WTC11 (cell line): ENCODE data around the gene LAMA1. TPM values are rescaled to one million over a fixed set of nuclear protein-coding genes. Genes with fewer than 3 reads are reported as not detected.

Source experiments
- ATAC-seq: fragments of 200-7000 bp; cut with Tn5 transposase; 2 replicates; pipeline ENCODE4 v1.10.0; 2021; ENCODE audit warnings: mild to moderate bottlenecking, moderate library complexity
- CTCF ChIA-PET: fragments of 300-600 bp; sonication (Branson Sonifier 250); formaldehyde crosslinking; loops from one replicate; lab custom pipeline; 2021; ENCODE audit warnings: antibody characterized with exemption; lab: Charles Lee
- POLR2A ChIA-PET: fragments of 350-600 bp; sonication (Branson Sonifier 250); formaldehyde crosslinking; loops from one replicate; lab custom pipeline; 2021; ENCODE audit warnings: antibody characterized with exemption; lab: Charles Lee
- DNase-seq: peaks from one replicate; pipeline ENCODE4 v3.0.0; 2021; ENCODE audit warnings: low spot score
- H3K27ac Mint-ChIP-seq: 2 replicates; pipeline ENCODE4 v1.8.0; 2021; ENCODE audit warnings: mixed read lengths
- H3K27me3 Mint-ChIP-seq: 2 replicates; pipeline ENCODE4 v1.8.0; 2021; ENCODE audit warnings: low read depth, mild to moderate bottlenecking, moderate library complexity, mixed read lengths
- H3K36me3 Mint-ChIP-seq: 2 replicates; pipeline ENCODE4 v1.8.0; 2021; ENCODE audit warnings: mixed read lengths
- H3K4me1 Mint-ChIP-seq: 2 replicates; pipeline ENCODE4 v1.8.0; 2022; ENCODE audit warnings: mixed read lengths
- H3K4me3 Mint-ChIP-seq: 2 replicates; pipeline ENCODE4 v1.8.0; 2021; ENCODE audit warnings: mild to moderate bottlenecking, moderate library complexity, mixed read lengths
- H3K9me3 Mint-ChIP-seq: 2 replicates; pipeline ENCODE4 v1.8.0; 2021; ENCODE audit warnings: mixed read lengths
- CBFB ChIP-seq: sonication (generic); formaldehyde crosslinking; IDR thresholded peaks from 2 replicates; pipeline ENCODE4 v1.8.1; 2022; ENCODE audit warnings: mild to moderate bottlenecking, low read depth, missing genetic modification reagents
- ELF4 ChIP-seq: sonication (generic); formaldehyde crosslinking; IDR thresholded peaks from 2 replicates; pipeline ENCODE4 v1.8.1; 2022; ENCODE audit warnings: low read depth, mild to moderate bottlenecking, moderate library complexity, missing genetic modification reagents
- FOXK1 ChIP-seq: sonication (generic); formaldehyde crosslinking; IDR thresholded peaks from 2 replicates; pipeline ENCODE4 v1.8.0; 2022; ENCODE audit warnings: mild to moderate bottlenecking, moderate library complexity, missing genetic modification reagents
- FOXP1 ChIP-seq: sonication (generic); formaldehyde crosslinking; IDR thresholded peaks from 2 replicates; pipeline ENCODE4 v1.8.0; 2022; ENCODE audit warnings: missing genetic modification reagents, mild to moderate bottlenecking, moderate library complexity, borderline replicate concordance
- HMGA2 ChIP-seq: fragments of 250-450 bp; sonication (Bioruptor Pico); IDR thresholded peaks from 2 replicates; pipeline ENCODE4 v1.4.0; 2021; ENCODE audit warnings: mild to moderate bottlenecking, moderate library complexity
- JAZF1 ChIP-seq: fragments of 250-450 bp; sonication (Bioruptor Pico); IDR thresholded peaks from 2 replicates; pipeline ENCODE4 v1.9.0; 2021; ENCODE audit warnings: moderate library complexity, mild to moderate bottlenecking, inconsistent platforms
- JUN ChIP-seq: sonication (generic); formaldehyde crosslinking; IDR thresholded peaks from 2 replicates; pipeline ENCODE4 v1.8.0; 2023; ENCODE audit warnings: mild to moderate bottlenecking, missing genetic modification reagents
- KAT7 ChIP-seq: sonication (generic); formaldehyde crosslinking; IDR thresholded peaks from 2 replicates; pipeline ENCODE4 v1.8.1; 2023; ENCODE audit warnings: missing genetic modification reagents, mild to moderate bottlenecking, borderline replicate concordance
- NR3C1 ChIP-seq: sonication (generic); formaldehyde crosslinking; conservative IDR thresholded peaks from 2 replicates; pipeline ENCODE4 v1.8.1; 2023; ENCODE audit warnings: low read depth, mild to moderate bottlenecking, missing genetic modification reagents
- OVOL2 ChIP-seq: fragments of 250-450 bp; sonication (Bioruptor Pico); IDR thresholded peaks from 2 replicates; pipeline ENCODE4 v1.9.0; 2021; ENCODE audit warnings: mild to moderate bottlenecking, borderline replicate concordance
- RORB ChIP-seq: fragments of 250-450 bp; sonication (Bioruptor Pico); IDR thresholded peaks from 2 replicates; pipeline ENCODE4 v1.9.0; 2021; ENCODE audit warnings: mild to moderate bottlenecking
- TEAD1 ChIP-seq: sonication (generic); formaldehyde crosslinking; IDR thresholded peaks from 2 replicates; pipeline ENCODE4 v1.8.0; 2022; ENCODE audit warnings: mild to moderate bottlenecking, missing genetic modification reagents
- total RNA-seq: library from RNA; stranded (reverse); gene quantifications from 3 replicates; pipeline ENCODE4 v1.2.3, GENCODE V29; 2021
- TF ChIP-seq, protein P1 (sequence below): fragments of 250-450 bp; sonication (Bioruptor Pico); IDR thresholded peaks from 2 replicates; pipeline ENCODE4 v1.9.0; 2021; ENCODE audit warnings: mild to moderate bottlenecking, borderline replicate concordance
- TF ChIP-seq, protein P2 (sequence below): fragments of 250-450 bp; sonication (Bioruptor Pico); conservative IDR thresholded peaks from 2 replicates; pipeline ENCODE4 v1.9.0; 2021; ENCODE audit warnings: mild to moderate bottlenecking
- TF ChIP-seq, protein P3 (sequence below): sonication (generic); formaldehyde crosslinking; IDR thresholded peaks from 2 replicates; pipeline ENCODE4 v1.8.0; 2022; ENCODE audit warnings: mild to moderate bottlenecking, missing genetic modification reagents
- TF ChIP-seq, protein P4 (sequence below): fragments of 250-450 bp; sonication (Bioruptor Pico); IDR thresholded peaks from 2 replicates; pipeline ENCODE4 v2.1.2; 2022; ENCODE audit warnings: mild to moderate bottlenecking, moderate library complexity
- TF ChIP-seq, protein P5 (sequence below): sonication (generic); formaldehyde crosslinking; conservative IDR thresholded peaks from 2 replicates; pipeline ENCODE4 v1.8.1; 2022; ENCODE audit warnings: mild to moderate bottlenecking, missing genetic modification reagents
- TF ChIP-seq, protein P6 (sequence below): sonication (generic); formaldehyde crosslinking; IDR thresholded peaks from 2 replicates; pipeline ENCODE4 v1.8.1; 2022; ENCODE audit warnings: mild to moderate bottlenecking, missing genetic modification reagents, moderate library complexity, borderline replicate concordance
- TF ChIP-seq, protein P7 (sequence below): sonication (generic); formaldehyde crosslinking; IDR thresholded peaks from 2 replicates; pipeline ENCODE4 v1.8.0; 2023; ENCODE audit warnings: mild to moderate bottlenecking, missing genetic modification reagents
- TF ChIP-seq, protein P8 (sequence below): sonication (generic); formaldehyde crosslinking; IDR thresholded peaks from 2 replicates; pipeline ENCODE4 v1.8.0; 2023; ENCODE audit warnings: missing genetic modification reagents
- TF ChIP-seq, protein P9 (sequence below): fragments of 250-450 bp; sonication (Bioruptor Pico); IDR thresholded peaks from 2 replicates; pipeline ENCODE4 v1.8.0; 2021; ENCODE audit warnings: mild to moderate bottlenecking

LAMA1 gene
- total RNA-seq, 1 experiment from 2014 or later: 50.7 TPM

DNA sequence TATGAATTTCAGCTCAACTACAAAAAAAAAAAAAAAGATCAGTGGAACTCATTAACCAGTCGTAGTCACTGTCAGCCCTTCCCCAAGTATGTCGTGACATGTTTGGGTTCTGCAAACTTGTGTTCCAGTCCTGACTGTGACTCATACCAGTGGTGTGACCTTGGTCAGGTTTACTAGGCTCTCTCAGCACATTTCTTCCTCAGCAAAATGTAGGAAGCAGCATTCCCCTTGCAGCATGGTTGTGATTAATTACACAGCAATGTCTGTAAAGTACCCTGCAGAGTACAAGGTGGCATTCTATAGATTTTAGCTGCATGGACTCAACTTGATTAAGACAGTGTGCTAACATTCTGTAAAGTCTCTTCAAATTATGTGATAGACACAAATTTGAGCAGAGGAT is 156.9 kb downstream of the LAMA1 start (continued):
- no peak for TF ChIP-seq NR3C1
- TF ChIP-seq TEAD1 (CRISPR knock-in tag): no peak
- no peak for TF ChIP-seq JAZF1 (CRISPR knock-in tag)
- no peak for TF ChIP-seq CBFB
- TF ChIP-seq, protein P1, sequence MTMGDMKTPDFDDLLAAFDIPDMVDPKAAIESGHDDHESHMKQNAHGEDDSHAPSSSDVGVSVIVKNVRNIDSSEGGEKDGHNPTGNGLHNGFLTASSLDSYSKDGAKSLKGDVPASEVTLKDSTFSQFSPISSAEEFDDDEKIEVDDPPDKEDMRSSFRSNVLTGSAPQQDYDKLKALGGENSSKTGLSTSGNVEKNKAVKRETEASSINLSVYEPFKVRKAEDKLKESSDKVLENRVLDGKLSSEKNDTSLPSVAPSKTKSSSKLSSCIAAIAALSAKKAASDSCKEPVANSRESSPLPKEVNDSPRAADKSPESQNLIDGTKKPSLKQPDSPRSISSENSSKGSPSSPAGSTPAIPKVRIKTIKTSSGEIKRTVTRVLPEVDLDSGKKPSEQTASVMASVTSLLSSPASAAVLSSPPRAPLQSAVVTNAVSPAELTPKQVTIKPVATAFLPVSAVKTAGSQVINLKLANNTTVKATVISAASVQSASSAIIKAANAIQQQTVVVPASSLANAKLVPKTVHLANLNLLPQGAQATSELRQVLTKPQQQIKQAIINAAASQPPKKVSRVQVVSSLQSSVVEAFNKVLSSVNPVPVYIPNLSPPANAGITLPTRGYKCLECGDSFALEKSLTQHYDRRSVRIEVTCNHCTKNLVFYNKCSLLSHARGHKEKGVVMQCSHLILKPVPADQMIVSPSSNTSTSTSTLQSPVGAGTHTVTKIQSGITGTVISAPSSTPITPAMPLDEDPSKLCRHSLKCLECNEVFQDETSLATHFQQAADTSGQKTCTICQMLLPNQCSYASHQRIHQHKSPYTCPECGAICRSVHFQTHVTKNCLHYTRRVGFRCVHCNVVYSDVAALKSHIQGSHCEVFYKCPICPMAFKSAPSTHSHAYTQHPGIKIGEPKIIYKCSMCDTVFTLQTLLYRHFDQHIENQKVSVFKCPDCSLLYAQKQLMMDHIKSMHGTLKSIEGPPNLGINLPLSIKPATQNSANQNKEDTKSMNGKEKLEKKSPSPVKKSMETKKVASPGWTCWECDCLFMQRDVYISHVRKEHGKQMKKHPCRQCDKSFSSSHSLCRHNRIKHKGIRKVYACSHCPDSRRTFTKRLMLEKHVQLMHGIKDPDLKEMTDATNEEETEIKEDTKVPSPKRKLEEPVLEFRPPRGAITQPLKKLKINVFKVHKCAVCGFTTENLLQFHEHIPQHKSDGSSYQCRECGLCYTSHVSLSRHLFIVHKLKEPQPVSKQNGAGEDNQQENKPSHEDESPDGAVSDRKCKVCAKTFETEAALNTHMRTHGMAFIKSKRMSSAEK (CRISPR knock-in tag): no peak
- no peak for TF ChIP-seq FOXP1 (CRISPR knock-in tag)
- TF ChIP-seq, protein P2, sequence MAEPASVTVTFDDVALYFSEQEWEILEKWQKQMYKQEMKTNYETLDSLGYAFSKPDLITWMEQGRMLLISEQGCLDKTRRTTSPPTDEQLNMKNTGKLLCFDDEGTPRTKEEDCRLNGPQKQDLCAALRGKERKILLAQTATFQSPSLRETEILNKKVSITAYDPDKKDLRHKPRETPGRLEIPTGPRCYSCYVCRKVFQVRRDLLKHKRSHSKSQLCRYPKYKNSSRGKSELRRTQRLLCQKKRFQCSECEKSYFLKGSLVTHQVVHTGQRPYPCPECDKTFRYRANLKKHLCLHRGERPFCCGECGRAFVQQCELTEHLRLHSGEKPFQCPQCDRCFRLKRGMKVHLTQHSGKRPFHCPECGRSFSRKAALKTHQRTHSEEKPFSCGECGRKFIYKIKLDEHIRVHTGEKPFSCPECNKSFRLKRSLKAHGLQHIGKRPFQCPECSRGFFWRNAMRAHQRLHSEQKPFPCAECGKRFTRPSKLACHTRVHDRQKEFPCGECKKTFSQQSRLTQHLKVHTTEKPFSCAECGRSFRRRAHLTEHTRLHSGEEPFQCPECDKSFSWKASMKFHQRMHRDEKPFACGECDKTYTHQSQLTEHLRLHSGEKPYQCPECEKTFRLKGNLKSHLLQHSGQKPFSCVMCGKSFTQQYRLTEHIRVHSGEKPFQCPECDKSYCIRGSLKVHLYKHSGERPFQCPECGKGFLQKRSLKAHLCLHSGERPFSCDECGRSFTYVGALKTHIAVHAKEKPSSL: no peak
- TF ChIP-seq, protein P3, sequence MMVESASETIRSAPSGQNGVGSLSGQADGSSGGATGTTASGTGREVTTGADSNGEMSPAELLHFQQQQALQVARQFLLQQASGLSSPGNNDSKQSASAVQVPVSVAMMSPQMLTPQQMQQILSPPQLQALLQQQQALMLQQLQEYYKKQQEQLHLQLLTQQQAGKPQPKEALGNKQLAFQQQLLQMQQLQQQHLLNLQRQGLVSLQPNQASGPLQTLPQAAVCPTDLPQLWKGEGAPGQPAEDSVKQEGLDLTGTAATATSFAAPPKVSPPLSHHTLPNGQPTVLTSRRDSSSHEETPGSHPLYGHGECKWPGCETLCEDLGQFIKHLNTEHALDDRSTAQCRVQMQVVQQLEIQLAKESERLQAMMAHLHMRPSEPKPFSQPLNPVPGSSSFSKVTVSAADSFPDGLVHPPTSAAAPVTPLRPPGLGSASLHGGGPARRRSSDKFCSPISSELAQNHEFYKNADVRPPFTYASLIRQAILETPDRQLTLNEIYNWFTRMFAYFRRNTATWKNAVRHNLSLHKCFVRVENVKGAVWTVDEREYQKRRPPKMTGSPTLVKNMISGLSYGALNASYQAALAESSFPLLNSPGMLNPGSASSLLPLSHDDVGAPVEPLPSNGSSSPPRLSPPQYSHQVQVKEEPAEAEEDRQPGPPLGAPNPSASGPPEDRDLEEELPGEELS (CRISPR knock-in tag): no peak
- no peak for TF ChIP-seq FOXK1
- TF ChIP-seq OVOL2 (CRISPR knock-in tag): no peak
- TF ChIP-seq, protein P4, sequence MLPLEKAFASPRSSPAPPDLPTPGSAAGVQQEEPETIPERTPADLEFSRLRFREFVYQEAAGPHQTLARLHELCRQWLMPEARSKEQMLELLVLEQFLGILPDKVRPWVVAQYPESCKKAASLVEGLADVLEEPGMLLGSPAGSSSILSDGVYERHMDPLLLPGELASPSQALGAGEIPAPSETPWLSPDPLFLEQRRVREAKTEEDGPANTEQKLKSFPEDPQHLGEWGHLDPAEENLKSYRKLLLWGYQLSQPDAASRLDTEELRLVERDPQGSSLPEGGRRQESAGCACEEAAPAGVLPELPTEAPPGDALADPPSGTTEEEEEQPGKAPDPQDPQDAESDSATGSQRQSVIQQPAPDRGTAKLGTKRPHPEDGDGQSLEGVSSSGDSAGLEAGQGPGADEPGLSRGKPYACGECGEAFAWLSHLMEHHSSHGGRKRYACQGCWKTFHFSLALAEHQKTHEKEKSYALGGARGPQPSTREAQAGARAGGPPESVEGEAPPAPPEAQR: no peak
- TF ChIP-seq, protein P5, sequence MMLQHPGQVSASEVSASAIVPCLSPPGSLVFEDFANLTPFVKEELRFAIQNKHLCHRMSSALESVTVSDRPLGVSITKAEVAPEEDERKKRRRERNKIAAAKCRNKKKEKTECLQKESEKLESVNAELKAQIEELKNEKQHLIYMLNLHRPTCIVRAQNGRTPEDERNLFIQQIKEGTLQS (CRISPR knock-in tag): no peak

DNA sequence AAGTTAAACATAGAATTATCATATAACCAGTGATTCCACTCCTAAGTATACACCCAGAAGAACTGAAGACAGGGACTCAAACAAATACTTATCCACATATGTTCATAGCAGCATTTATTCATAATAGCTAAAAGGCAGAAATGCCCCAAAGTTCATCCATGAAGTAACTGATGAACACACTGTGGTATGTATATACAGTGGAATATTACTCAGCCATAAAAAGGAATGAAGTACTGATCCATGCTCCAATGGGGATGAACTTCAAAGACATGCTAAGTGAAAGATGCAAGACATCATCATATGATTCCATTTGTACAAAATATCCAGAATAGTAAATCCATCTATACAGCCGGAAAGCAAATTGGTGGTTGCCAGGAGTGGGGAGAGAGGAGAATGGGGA is 157.5 kb downstream of the LAMA1 start:
- TF ChIP-seq, protein P6, sequence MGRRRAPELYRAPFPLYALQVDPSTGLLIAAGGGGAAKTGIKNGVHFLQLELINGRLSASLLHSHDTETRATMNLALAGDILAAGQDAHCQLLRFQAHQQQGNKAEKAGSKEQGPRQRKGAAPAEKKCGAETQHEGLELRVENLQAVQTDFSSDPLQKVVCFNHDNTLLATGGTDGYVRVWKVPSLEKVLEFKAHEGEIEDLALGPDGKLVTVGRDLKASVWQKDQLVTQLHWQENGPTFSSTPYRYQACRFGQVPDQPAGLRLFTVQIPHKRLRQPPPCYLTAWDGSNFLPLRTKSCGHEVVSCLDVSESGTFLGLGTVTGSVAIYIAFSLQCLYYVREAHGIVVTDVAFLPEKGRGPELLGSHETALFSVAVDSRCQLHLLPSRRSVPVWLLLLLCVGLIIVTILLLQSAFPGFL: no peak
- no peak for TF ChIP-seq RORB (CRISPR knock-in tag)
- TF ChIP-seq ELF4: no peak
- TF ChIP-seq HMGA2 (CRISPR knock-in tag): no peak
- no peak for TF ChIP-seq OVOL2 (CRISPR knock-in tag)
- TF ChIP-seq, protein P7, sequence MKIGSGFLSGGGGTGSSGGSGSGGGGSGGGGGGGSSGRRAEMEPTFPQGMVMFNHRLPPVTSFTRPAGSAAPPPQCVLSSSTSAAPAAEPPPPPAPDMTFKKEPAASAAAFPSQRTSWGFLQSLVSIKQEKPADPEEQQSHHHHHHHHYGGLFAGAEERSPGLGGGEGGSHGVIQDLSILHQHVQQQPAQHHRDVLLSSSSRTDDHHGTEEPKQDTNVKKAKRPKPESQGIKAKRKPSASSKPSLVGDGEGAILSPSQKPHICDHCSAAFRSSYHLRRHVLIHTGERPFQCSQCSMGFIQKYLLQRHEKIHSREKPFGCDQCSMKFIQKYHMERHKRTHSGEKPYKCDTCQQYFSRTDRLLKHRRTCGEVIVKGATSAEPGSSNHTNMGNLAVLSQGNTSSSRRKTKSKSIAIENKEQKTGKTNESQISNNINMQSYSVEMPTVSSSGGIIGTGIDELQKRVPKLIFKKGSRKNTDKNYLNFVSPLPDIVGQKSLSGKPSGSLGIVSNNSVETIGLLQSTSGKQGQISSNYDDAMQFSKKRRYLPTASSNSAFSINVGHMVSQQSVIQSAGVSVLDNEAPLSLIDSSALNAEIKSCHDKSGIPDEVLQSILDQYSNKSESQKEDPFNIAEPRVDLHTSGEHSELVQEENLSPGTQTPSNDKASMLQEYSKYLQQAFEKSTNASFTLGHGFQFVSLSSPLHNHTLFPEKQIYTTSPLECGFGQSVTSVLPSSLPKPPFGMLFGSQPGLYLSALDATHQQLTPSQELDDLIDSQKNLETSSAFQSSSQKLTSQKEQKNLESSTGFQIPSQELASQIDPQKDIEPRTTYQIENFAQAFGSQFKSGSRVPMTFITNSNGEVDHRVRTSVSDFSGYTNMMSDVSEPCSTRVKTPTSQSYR (CRISPR knock-in tag): no peak
- no peak for TF ChIP-seq KAT7 (CRISPR knock-in tag)
- TF ChIP-seq, protein P8, sequence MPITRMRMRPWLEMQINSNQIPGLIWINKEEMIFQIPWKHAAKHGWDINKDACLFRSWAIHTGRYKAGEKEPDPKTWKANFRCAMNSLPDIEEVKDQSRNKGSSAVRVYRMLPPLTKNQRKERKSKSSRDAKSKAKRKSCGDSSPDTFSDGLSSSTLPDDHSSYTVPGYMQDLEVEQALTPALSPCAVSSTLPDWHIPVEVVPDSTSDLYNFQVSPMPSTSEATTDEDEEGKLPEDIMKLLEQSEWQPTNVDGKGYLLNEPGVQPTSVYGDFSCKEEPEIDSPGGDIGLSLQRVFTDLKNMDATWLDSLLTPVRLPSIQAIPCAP (CRISPR knock-in tag): no peak
- TF ChIP-seq, protein P9, sequence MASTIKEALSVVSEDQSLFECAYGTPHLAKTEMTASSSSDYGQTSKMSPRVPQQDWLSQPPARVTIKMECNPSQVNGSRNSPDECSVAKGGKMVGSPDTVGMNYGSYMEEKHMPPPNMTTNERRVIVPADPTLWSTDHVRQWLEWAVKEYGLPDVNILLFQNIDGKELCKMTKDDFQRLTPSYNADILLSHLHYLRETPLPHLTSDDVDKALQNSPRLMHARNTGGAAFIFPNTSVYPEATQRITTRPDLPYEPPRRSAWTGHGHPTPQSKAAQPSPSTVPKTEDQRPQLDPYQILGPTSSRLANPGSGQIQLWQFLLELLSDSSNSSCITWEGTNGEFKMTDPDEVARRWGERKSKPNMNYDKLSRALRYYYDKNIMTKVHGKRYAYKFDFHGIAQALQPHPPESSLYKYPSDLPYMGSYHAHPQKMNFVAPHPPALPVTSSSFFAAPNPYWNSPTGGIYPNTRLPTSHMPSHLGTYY (CRISPR knock-in tag): no peak
- TF ChIP-seq JUN (CRISPR knock-in tag): no peak
- H3K27me3 Mint-ChIP-seq: no peaks in the 10 kb centered on the region
- DNase-seq: no peak
- POLR2A ChIA-PET: no interaction called here
- CTCF ChIA-PET: no interaction called here
- no peak overlapping the region for H3K27ac Mint-ChIP-seq
- no peaks in the 10 kb centered on the region for H3K4me1 Mint-ChIP-seq
- peaks cover 12% of the 10 kb centered on the region for H3K9me3 Mint-ChIP-seq
- peaks cover 73% of the 10 kb centered on the region for H3K36me3 Mint-ChIP-seq
- ATAC-seq: no peak
- H3K4me3 Mint-ChIP-seq: no peak overlapping the region
